Natural killer cell treated with Interleukin-12 subunit alpha and Interleukin-12 subunit beta and Interleukin-15 and Interleukin-18, amount 100 ng/mL, for 72 hours (primary cell): ENCODE results near the gene HGF. TPM values are rescaled to one million over a fixed set of nuclear protein-coding genes. Genes with fewer than 3 reads are reported as not detected.

Source experiments
- ATAC-seq, 2 donors: fragments of 150-1000 bp; cut with Tn5 transposase in 1 of 2; sonication (Bioruptor Pico), chemical (Tn5 transposase) in 1 of 2; 2 replicates each; pipeline ENCODE4 v1.10.0; 2021
- DNase-seq: peaks from one replicate; pipeline ENCODE4 v3.0.0; 2022; ENCODE audit warnings: low spot score
- H3K27ac Mint-ChIP-seq, 2 donors: 1 replicate in 1 of 2; 2 replicates in 1 of 2; pipeline ENCODE4 v1.8.0; 2022; ENCODE audit warnings: mixed read lengths in 2 of 2, mild to moderate bottlenecking in 1 of 2, moderate library complexity in 1 of 2
- H3K27me3 Mint-ChIP-seq, 2 donors: 1 replicate in 1 of 2; 2 replicates in 1 of 2; pipeline ENCODE4 v1.8.0; 2022; ENCODE audit warnings: mixed read lengths in 2 of 2
- H3K36me3 Mint-ChIP-seq: one replicate; pipeline ENCODE4 v1.8.0; 2022; ENCODE audit warnings: mixed read lengths
- H3K4me1 Mint-ChIP-seq, 2 donors: 1 replicate in 1 of 2; 2 replicates in 1 of 2; pipeline ENCODE4 v1.8.0; 2022; ENCODE audit warnings: low read depth in 2 of 2, mixed read lengths in 2 of 2, mild to moderate bottlenecking in 1 of 2
- H3K4me3 Mint-ChIP-seq: one replicate; pipeline ENCODE4 v1.8.0; 2022; ENCODE audit warnings: mixed read lengths
- H3K9me3 Mint-ChIP-seq: 2 replicates; pipeline ENCODE4 v1.8.0; 2022; ENCODE audit warnings: mixed read lengths
- total RNA-seq, 2 donors: library from RNA; stranded (reverse); gene quantifications; one replicate each; pipeline ENCODE4 v1.2.3, GENCODE V29; 2022

HGF gene
- total RNA-seq, 2 donors from 2014 or later, result 0.53 TPM; not detected in 1

- no peak for DNase-seq
- Mint-ChIP-seq H3K36me3 (no peaks in the 10 kb centered on the region), H3K4me1 (no peaks in the 10 kb centered on the region)
These were observed 95.4 kb downstream of the HGF start for GRCh38 chr7:81674431-81674830.

GRCh38 chr7:81672872-81673271, 97.0 kb downstream of the HGF start:
- peaks cover 15% of the 10 kb centered on the region for H3K9me3 Mint-ChIP-seq
- DNase-seq (no peak), ATAC-seq (no peak)
- H3K27ac Mint-ChIP-seq, result no peak overlapping the region
- no peaks in the 10 kb centered on the region for H3K4me1 Mint-ChIP-seq
- no peak overlapping the region for H3K4me3 Mint-ChIP-seq
- H3K36me3 Mint-ChIP-seq, result no peaks in the 10 kb centered on the region
- H3K27me3 Mint-ChIP-seq, result no peaks in the 10 kb centered on the region

More at GRCh38 chr7:81674431-81674830, 95.4 kb downstream of the HGF start:
- Mint-ChIP-seq H3K27ac (no peak overlapping the region), H3K4me3 (no peak overlapping the region), H3K9me3 (peaks cover 12% of the 10 kb centered on the region), H3K27me3 (no peaks in the 10 kb centered on the region)
- no peak for ATAC-seq

- Mint-ChIP-seq H3K4me3 (no peak overlapping the region), H3K4me1 (no peaks in the 10 kb centered on the region), H3K9me3 (peaks cover 8% of the 10 kb centered on the region), H3K27me3 (no peaks in the 10 kb centered on the region), H3K27ac (no peak overlapping the region), H3K36me3 (peaks cover 3% of the 10 kb centered on the region)
- ATAC-seq (no peak), DNase-seq (no peak)
These were observed 100.3 kb downstream of the HGF start for GRCh38 chr7:81669476-81670105.

GRCh38 chr7:81666209-81666608, 103.6 kb downstream of the HGF start:
- Mint-ChIP-seq H3K27ac (no peak overlapping the region), H3K36me3 (peaks cover 5% of the 10 kb centered on the region), H3K4me3 (no peak overlapping the region), H3K4me1 (no peaks in the 10 kb centered on the region), H3K9me3 (peaks cover 20% of the 10 kb centered on the region), H3K27me3 (no peaks in the 10 kb centered on the region)
- ATAC-seq (no peak), DNase-seq (no peak)

- ATAC-seq (no peak), DNase-seq (no peak)
- Mint-ChIP-seq H3K27me3 (no peaks in the 10 kb centered on the region), H3K36me3 (peaks cover 10% of the 10 kb centered on the region), H3K4me1 (no peaks in the 10 kb centered on the region), H3K9me3 (peaks cover 24% of the 10 kb centered on the region), H3K4me3 (no peak overlapping the region), H3K27ac (no peak overlapping the region)
These were observed 104.6 kb downstream of the HGF start for GRCh38 chr7:81665236-81665635.

- no peaks in the 10 kb centered on the region for H3K27me3 Mint-ChIP-seq
- DNase-seq (no peak), ATAC-seq (no peak)
- peaks cover 20% of the 10 kb centered on the region for H3K9me3 Mint-ChIP-seq
- no peak overlapping the region for H3K27ac Mint-ChIP-seq
- H3K4me3 Mint-ChIP-seq, result no peak overlapping the region
- H3K36me3 Mint-ChIP-seq, result peaks cover 10% of the 10 kb centered on the region
- H3K4me1 Mint-ChIP-seq, result no peaks in the 10 kb centered on the region
These were observed 105.5 kb downstream of the HGF start for GRCh38 chr7:81664304-81664703.

GRCh38 chr7:81662531-81662930, 107.3 kb downstream of the HGF start:
- Mint-ChIP-seq H3K36me3 (peaks cover 10% of the 10 kb centered on the region), H3K4me1 (no peaks in the 10 kb centered on the region), H3K27ac (no peak overlapping the region), H3K9me3 (peaks cover 18% of the 10 kb centered on the region), H3K27me3 (no peaks in the 10 kb centered on the region), H3K4me3 (no peak overlapping the region)
- no peak for DNase-seq
- ATAC-seq, result no peak

GRCh38 chr7:81659697-81660395, 110.0 kb downstream of the HGF start:
- ATAC-seq, result no peak

GRCh38 chr7:81657551-81657950, 112.3 kb downstream of the HGF start:
- no peaks in the 10 kb centered on the region for H3K4me1 Mint-ChIP-seq
- no peak overlapping the region for H3K4me3 Mint-ChIP-seq
- H3K36me3 Mint-ChIP-seq, result peaks cover 5% of the 10 kb centered on the region
- H3K27me3 Mint-ChIP-seq, result no peaks in the 10 kb centered on the region
- DNase-seq (no peak), ATAC-seq (no peak)
- H3K27ac Mint-ChIP-seq, result no peak overlapping the region
- peaks cover 19% of the 10 kb centered on the region for H3K9me3 Mint-ChIP-seq

More at GRCh38 chr7:81659697-81660395, 110.0 kb downstream of the HGF start:
- peaks cover 9% of the 10 kb centered on the region for H3K36me3 Mint-ChIP-seq
- DNase-seq, result no peak
- no peak overlapping the region for H3K4me3 Mint-ChIP-seq
- H3K9me3 Mint-ChIP-seq, result peaks cover 26% of the 10 kb centered on the region
- no peaks in the 10 kb centered on the region for H3K4me1 Mint-ChIP-seq
- no peaks in the 10 kb centered on the region for H3K27me3 Mint-ChIP-seq
- H3K27ac Mint-ChIP-seq, result no peak overlapping the region

- no peaks in the 10 kb centered on the region for H3K36me3 Mint-ChIP-seq
- ATAC-seq (no peak), DNase-seq (no peak)
- no peaks in the 10 kb centered on the region for H3K4me1 Mint-ChIP-seq
- no peak overlapping the region for H3K4me3 Mint-ChIP-seq
- H3K27me3 Mint-ChIP-seq, result no peaks in the 10 kb centered on the region
- H3K27ac Mint-ChIP-seq, result no peak overlapping the region
- H3K9me3 Mint-ChIP-seq, result peaks cover 11% of the 10 kb centered on the region
These were observed 114.6 kb downstream of the HGF start for GRCh38 chr7:81655271-81655670.

- no peaks in the 10 kb centered on the region for H3K27me3 Mint-ChIP-seq
- no peak overlapping the region for H3K4me3 Mint-ChIP-seq
- H3K4me1 Mint-ChIP-seq, result no peaks in the 10 kb centered on the region
- no peaks in the 10 kb centered on the region for H3K36me3 Mint-ChIP-seq
- H3K27ac Mint-ChIP-seq, result no peak overlapping the region
- ATAC-seq (no peak), DNase-seq (no peak)
- H3K9me3 Mint-ChIP-seq, result peaks cover 13% of the 10 kb centered on the region
These were observed 117.6 kb downstream of the HGF start for GRCh38 chr7:81652225-81652624.
